Gastrocnemius medialis (tissue), 4 donors: Measurements from ENCODE around the gene MT1E. TPM values are rescaled to one million over a fixed set of nuclear protein-coding genes. Genes with fewer than 3 reads are reported as not detected.

Experiments
- ATAC-seq, 2 donors: fragments of 150-250 bp; one replicate each; pipeline ENCODE4 v1.9.1; 2016
- DNase-seq, 2 donors: peaks; one replicate each; pipeline ENCODE4 v3.0.0-alpha.2; 2019
- H3K27ac ChIP-seq, 4 donors: fragments of 200-600 bp; sonication (generic); 1 replicate in 1 of 4; 2 replicates in 3 of 4; pipeline ENCODE4 v1.5.1; 2016 to 2018; ENCODE audit warnings: mild to moderate bottlenecking in 2 of 4, moderate library complexity in 1 of 4
- H3K27me3 ChIP-seq, 3 donors: fragments of 200-600 bp; sonication (generic) in 2 of 3; 1 replicate in 1 of 3; 2 replicates in 2 of 3; pipeline versions ENCODE4 v1.5.1 to v1.6.0; 2016 to 2019; ENCODE audit warnings: mild to moderate bottlenecking in 1 of 3, moderate library complexity in 1 of 3
- H3K36me3 ChIP-seq, 2 donors: fragments of 200-600 bp; sonication (generic) in 1 of 2; one replicate each; pipeline ENCODE4 v1.5.1; 2017 to 2018
- H3K4me1 ChIP-seq, 2 donors: fragments of 200-600 bp; sonication (generic) in 1 of 2; one replicate each; pipeline ENCODE4 v1.5.1; 2016 to 2017; ENCODE audit warnings: mild to moderate bottlenecking in 2 of 2
- H3K4me3 ChIP-seq, 4 donors: fragments of 200-600 bp; sonication (generic) in 3 of 4; 1 replicate in 1 of 4; 2 replicates in 3 of 4; pipeline ENCODE4 v1.5.1; 2016 to 2019; ENCODE audit warnings: mild to moderate bottlenecking in 2 of 4
- H3K9me3 ChIP-seq, 3 donors: fragments of 200-600 bp; sonication (generic) in 2 of 3; 1 replicate in 1 of 3; 2 replicates in 2 of 3; pipeline ENCODE4 v1.5.1; 2016 to 2019
- CTCF ChIP-seq, 5 experiments: fragments of 450-650 bp in 3 of 5; fragments of 200-600 bp in 2 of 5; sonication (generic) in 2 of 5; IDR thresholded peaks in 4 of 5; conservative IDR thresholded peaks in 1 of 5; 1 replicate in 4 of 5; 2 replicates in 1 of 5; pipeline ENCODE4 v1.5.1; 2016 to 2019; ENCODE audit warnings: antibody characterized with exemption in 5 of 5, mild to moderate bottlenecking in 3 of 5, moderate library complexity in 3 of 5
- POLR2A ChIP-seq, 2 donors: fragments of 450-650 bp; IDR thresholded peaks; one replicate each; pipeline ENCODE4 v1.6.1; 2017; ENCODE audit warnings: antibody characterized with exemption in 2 of 2, mild to moderate bottlenecking in 2 of 2, moderate library complexity in 2 of 2
- in situ Hi-C, 4 donors: fragments of 200-750 bp; cut with MboI; loops; one replicate each; pipeline versions ENCODE4 v1.15.0 to v1.8.0; 2017; ENCODE audit warnings: low sequenced_read_pairs in 4 of 4
- intact Hi-C: fragments of 100-400 bp; cut with DNase I; formaldehyde crosslinking; loops from one replicate; pipeline ENCODE4 v1.15.1; 2023; ENCODE audit warnings: low total_unique reads
- total RNA-seq, 4 donors: library from RNA; depleted of rRNA; stranded (reverse); fragments of >200 nt; gene quantifications; one replicate each; pipeline versions ENCODE4 v1.1.0 to v1.2.3, GENCODE V29; 2016

Gene MT1E
- total RNA-seq, 4 donors from 2014 or later: 63.0 to 434 (median 267) TPM

- intact Hi-C loops (no loop called here), in situ Hi-C loops (no loop called here)
- ATAC-seq (no peak), DNase-seq (no peak)
- no peak overlapping the region for H3K4me3 ChIP-seq
- TF ChIP-seq POLR2A (IDR thresholded peaks at IDR 0.05) (no peak), CTCF (IDR thresholded peaks at IDR 0.05 in 4 of 5, conservative IDR thresholded peaks at IDR 0.05 in 1 of 5) (no peak)
- no peaks in the 10 kb centered on the region for H3K4me1 ChIP-seq
- H3K9me3 ChIP-seq: no peaks in the 10 kb centered on the region
- peaks cover 0 to 8% (median 7%) of the 10 kb centered on the region in 3 donors for H3K27me3 ChIP-seq
- no peaks in the 10 kb centered on the region for H3K36me3 ChIP-seq
- no peak overlapping the region for H3K27ac ChIP-seq
Observed at GRCh38 chr16:56649820-56650219, 24.2 kb downstream of the MT1E start.

GRCh38 chr16:56651586-56651985 is 26.0 kb downstream of the MT1E start, which contains the start of gene MT1B:
Gene MT1B, plus strand, starts transcription at chr16:56651886. Its CDS starts 68 bp downstream, at chr16:56651954.
- intact Hi-C loops: no loop called here
- Histone ChIP-seq H3K9me3 (no peaks in the 10 kb centered on the region), H3K27me3 (peaks cover 0 to 8% (median 7%) of the 10 kb centered on the region in 3 donors), H3K27ac (no peak within 1 kb of the TSS), H3K4me1 (no peaks in the 10 kb centered on the region), H3K36me3 (no peaks in the 10 kb centered on the region), H3K4me3 (no peak within 1 kb of the TSS)
- ATAC-seq (no peak), DNase-seq (no peak)
- no peak for TF ChIP-seq POLR2A (IDR thresholded peaks at IDR 0.05)
- TF ChIP-seq CTCF (IDR thresholded peaks at IDR 0.05 in 4 of 5, conservative IDR thresholded peaks at IDR 0.05 in 1 of 5): no peak
- in situ Hi-C loops: no loop called here

- Histone ChIP-seq H3K4me1 (peaks cover 0 to under 1% of the 10 kb centered on the region in 2 donors), H3K27ac (no peak overlapping the region), H3K9me3 (no peaks in the 10 kb centered on the region), H3K4me3 (no peak overlapping the region), H3K27me3 (peaks cover 0 to 7% (median under 1%) of the 10 kb centered on the region in 3 donors), H3K36me3 (no peaks in the 10 kb centered on the region)
- DNase-seq (no peak), ATAC-seq (no peak)
- in situ Hi-C loops: no loop called here
- TF ChIP-seq CTCF (IDR thresholded peaks at IDR 0.05 in 4 of 5, conservative IDR thresholded peaks at IDR 0.05 in 1 of 5): no peak
- TF ChIP-seq POLR2A (IDR thresholded peaks at IDR 0.05): no peak
- intact Hi-C loops: no loop called here
Observed at GRCh38 chr16:56652600-56652999, 27.0 kb downstream of the MT1E start.

- H3K27me3 ChIP-seq: peaks cover 0 to 2% (median under 1%) of the 10 kb centered on the region in 3 donors
- DNase-seq: no peak
Observed at GRCh38 chr16:56653218-56653617, 27.6 kb downstream of the MT1E start.

More at GRCh38 chr16:56653218-56653617, 27.6 kb downstream of the MT1E start:
- H3K27ac ChIP-seq: no peak overlapping the region
- no peaks in the 10 kb centered on the region for H3K9me3 ChIP-seq
- intact Hi-C loops: no loop called here
- no peak for TF ChIP-seq CTCF (IDR thresholded peaks at IDR 0.05 in 4 of 5, conservative IDR thresholded peaks at IDR 0.05 in 1 of 5)
- TF ChIP-seq POLR2A (IDR thresholded peaks at IDR 0.05): no peak
- in situ Hi-C loops: no loop called here
- no peaks in the 10 kb centered on the region for H3K36me3 ChIP-seq
- no peak overlapping the region for H3K4me3 ChIP-seq
- no peak for ATAC-seq
- H3K4me1 ChIP-seq: peaks cover 0 to 4% of the 10 kb centered on the region in 2 donors
